Measurements from ENCODE around the gene HOXC12.

HOXC12 gene

GRCh38 chr12:53944209-53944608 is 10.5 kb upstream of the HOXC12 start:
- TF ChIP-seq CTCF (conservative IDR thresholded peaks at IDR 0.05) (no peak), ZFX (IDR thresholded peaks at IDR 0.05) (no peak)
- H3K27ac ChIP-seq, result no peak overlapping the region

- TF ChIP-seq ZFX (IDR thresholded peaks at IDR 0.05) (no peak), CTCF (conservative IDR thresholded peaks at IDR 0.05) (no peak)
Measured at GRCh38 chr12:53944907-53945847, 9.5 kb upstream of the HOXC12 start.

GRCh38 chr12:53947743-53948142 is 7.0 kb upstream of the HOXC12 start:
- TF ChIP-seq ZFX (IDR thresholded peaks at IDR 0.05) (no peak), CTCF (conservative IDR thresholded peaks at IDR 0.05) (no peak)
- H3K27ac ChIP-seq, result no peak overlapping the region

More at GRCh38 chr12:53944907-53945847, 9.5 kb upstream of the HOXC12 start:
- H3K27ac ChIP-seq, result no peak overlapping the region

- H3K27ac ChIP-seq, result no peak overlapping the region
- TF ChIP-seq CTCF (conservative IDR thresholded peaks at IDR 0.05) (no peak), ZFX (IDR thresholded peaks at IDR 0.05) (no peak)
Measured at GRCh38 chr12:53948650-53949593, 5.8 kb upstream of the HOXC12 start.

- TF ChIP-seq CTCF (conservative IDR thresholded peaks at IDR 0.05) (no peak), ZFX (IDR thresholded peaks at IDR 0.05) (no peak)
- H3K27ac ChIP-seq, result no peak overlapping the region
Measured at GRCh38 chr12:53949631-53950436, 4.9 kb upstream of the HOXC12 start.

- TF ChIP-seq ZFX (IDR thresholded peaks at IDR 0.05) (no peak), CTCF (conservative IDR thresholded peaks at IDR 0.05) (no peak)
- no peak overlapping the region for H3K27ac ChIP-seq
Measured at GRCh38 chr12:53950437-53950773, 4.3 kb upstream of the HOXC12 start.
